IMR-90 (cell line): ENCODE data around the gene MAJIN.

Experiments
- CEBPB ChIP-seq: IDR thresholded peaks from 2 replicates; pipeline ENCODE4 v1.6.1; 2012; ENCODE audit warnings: low read depth, low read length, improper control_type of control experiment
- FOS ChIP-seq: fragments of 150-350 bp; IDR thresholded peaks from 2 replicates; pipeline ENCODE4 v1.6.1; 2016; ENCODE audit warnings: low read depth, low read length
- MAFK ChIP-seq: IDR thresholded peaks from 2 replicates; pipeline ENCODE4 v1.6.1; 2012; ENCODE audit warnings: low read depth, low read length, improper control_type of control experiment
- MAZ ChIP-seq: IDR thresholded peaks from 2 replicates; pipeline ENCODE4 v1.6.1; 2012; ENCODE audit warnings: low read depth, mild to moderate bottlenecking, low read length, improper control_type of control experiment, moderate library complexity, borderline replicate concordance
- MXI1 ChIP-seq: IDR thresholded peaks from 2 replicates; pipeline ENCODE4 v1.6.1; 2012; ENCODE audit warnings: low read depth, mild to moderate bottlenecking, low read length, moderate library complexity, borderline replicate concordance
- POLR2A ChIP-seq: IDR thresholded peaks from 2 replicates; pipeline ENCODE4 v1.6.1; 2012; ENCODE audit warnings: mild to moderate bottlenecking, low read depth, low read length
- RAD21 ChIP-seq: IDR thresholded peaks from 2 replicates; pipeline ENCODE4 v1.6.1; 2012; ENCODE audit warnings: low read length, improper control_type of control experiment
- RCOR1 ChIP-seq: IDR thresholded peaks from 2 replicates; pipeline ENCODE4 v1.6.1; 2012; ENCODE audit warnings: mild to moderate bottlenecking, low read length, improper control_type of control experiment; ENCODE audit not compliant: insufficient replicate concordance
- RFX5 ChIP-seq: IDR thresholded peaks from 2 replicates; pipeline ENCODE4 v1.8.0; 2012; ENCODE audit warnings: low read depth, mild to moderate bottlenecking, low read length, moderate library complexity
- TF ChIP-seq, protein P1 (sequence below): conservative IDR thresholded peaks from 2 replicates; pipeline ENCODE4 v1.5.1; 2012; ENCODE audit warnings: mild to moderate bottlenecking, low read depth, low read length, improper control_type of control experiment
- TF ChIP-seq, protein P2 (sequence below): fragments of 150-350 bp; IDR thresholded peaks from 2 replicates; pipeline ENCODE4 v1.6.1; 2017; ENCODE audit warnings: mild to moderate bottlenecking, antibody characterized with exemption, low read length, low read depth

DNA sequence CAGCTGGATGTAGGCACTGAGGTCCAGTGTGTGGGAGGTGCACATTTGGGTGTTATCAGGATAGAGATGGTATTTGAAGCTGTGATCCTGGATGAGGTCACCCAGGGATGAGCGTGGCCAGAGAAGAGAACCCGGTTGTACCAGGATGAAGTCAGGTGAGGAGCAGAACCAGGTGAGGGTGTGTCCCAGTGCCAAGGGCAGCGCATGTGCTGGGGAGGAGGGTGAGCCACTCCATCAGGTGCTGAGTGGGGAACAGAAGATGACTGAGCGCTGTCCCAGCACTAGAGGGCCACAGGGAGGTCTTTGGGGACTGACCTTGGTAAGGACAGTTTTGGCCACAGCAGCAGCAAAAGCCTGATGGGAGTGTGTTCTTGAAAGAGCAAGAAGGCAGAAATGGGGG is 44.8 kb upstream of the MAJIN start:
- TF ChIP-seq, protein P1, sequence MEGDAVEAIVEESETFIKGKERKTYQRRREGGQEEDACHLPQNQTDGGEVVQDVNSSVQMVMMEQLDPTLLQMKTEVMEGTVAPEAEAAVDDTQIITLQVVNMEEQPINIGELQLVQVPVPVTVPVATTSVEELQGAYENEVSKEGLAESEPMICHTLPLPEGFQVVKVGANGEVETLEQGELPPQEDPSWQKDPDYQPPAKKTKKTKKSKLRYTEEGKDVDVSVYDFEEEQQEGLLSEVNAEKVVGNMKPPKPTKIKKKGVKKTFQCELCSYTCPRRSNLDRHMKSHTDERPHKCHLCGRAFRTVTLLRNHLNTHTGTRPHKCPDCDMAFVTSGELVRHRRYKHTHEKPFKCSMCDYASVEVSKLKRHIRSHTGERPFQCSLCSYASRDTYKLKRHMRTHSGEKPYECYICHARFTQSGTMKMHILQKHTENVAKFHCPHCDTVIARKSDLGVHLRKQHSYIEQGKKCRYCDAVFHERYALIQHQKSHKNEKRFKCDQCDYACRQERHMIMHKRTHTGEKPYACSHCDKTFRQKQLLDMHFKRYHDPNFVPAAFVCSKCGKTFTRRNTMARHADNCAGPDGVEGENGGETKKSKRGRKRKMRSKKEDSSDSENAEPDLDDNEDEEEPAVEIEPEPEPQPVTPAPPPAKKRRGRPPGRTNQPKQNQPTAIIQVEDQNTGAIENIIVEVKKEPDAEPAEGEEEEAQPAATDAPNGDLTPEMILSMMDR = no peak
- TF ChIP-seq MAZ (no peak), MXI1 (no peak), RFX5 (no peak), MAFK (no peak), FOS (no peak), POLR2A (no peak), RCOR1 (no peak), CEBPB (no peak), RAD21 (no peak)
- TF ChIP-seq, protein P2, sequence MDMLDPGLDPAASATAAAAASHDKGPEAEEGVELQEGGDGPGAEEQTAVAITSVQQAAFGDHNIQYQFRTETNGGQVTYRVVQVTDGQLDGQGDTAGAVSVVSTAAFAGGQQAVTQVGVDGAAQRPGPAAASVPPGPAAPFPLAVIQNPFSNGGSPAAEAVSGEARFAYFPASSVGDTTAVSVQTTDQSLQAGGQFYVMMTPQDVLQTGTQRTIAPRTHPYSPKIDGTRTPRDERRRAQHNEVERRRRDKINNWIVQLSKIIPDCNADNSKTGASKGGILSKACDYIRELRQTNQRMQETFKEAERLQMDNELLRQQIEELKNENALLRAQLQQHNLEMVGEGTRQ = no peak
